Ecto neural progenitor cell (in vitro differentiated cells): Measurements from ENCODE around the gene CSNK1G1.
"Not testable (repeated sequence)": the region's sequence is repeated elsewhere in the genome, so short reads cannot be mapped to it uniquely, and the experiment has no call there.

ENCODE experiments used
- DNase-seq: peaks from one replicate; pipeline ENCODE4 v3.0.0-alpha.2; 2018; ENCODE audit warnings: low spot score

Gene CSNK1G1

DNA sequence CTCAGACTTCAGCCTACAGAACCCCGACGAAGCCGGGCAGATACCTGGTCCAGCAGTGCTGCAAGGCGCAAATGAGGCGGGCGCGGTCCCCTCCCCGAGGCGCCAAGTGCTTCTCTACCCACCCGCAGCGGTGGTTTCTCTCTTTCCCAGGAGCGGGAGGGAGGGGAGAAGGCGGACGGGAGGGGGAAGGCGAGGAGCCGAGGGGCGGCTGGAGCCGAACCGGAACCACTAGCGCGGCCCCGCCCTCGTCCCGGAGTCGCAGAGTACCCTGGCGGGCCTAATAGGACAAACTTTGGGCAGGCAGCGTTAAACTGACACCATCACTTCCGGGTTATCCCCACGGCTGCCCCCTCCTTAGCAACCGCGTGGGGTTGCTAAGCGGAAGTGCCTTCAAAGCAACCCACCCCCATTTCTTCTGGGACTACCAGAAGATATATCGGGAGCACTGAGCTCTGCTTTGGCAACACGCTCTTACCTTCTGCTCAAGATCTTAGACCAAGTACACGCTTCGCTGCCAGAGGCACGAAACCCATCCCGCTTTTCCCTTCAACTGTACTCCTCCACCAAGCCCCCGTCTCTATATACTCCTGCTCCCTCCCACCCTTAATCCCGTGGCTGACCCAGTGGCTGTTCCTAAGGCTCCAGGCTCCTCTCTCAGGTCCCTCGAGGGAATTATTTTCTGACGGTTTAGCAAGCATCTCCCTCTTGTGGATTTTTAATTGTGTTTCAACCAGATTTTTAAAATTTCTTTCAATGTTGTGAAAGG is at the start of gene CSNK1G1:
TSS of gene CSNK1G1 (minus strand) at position 230 of the 766 bp plus-strand sequence. CDS start 55,674 bp downstream, outside the sequence.
- peak; percentile 96 for DNase-seq

DNA sequence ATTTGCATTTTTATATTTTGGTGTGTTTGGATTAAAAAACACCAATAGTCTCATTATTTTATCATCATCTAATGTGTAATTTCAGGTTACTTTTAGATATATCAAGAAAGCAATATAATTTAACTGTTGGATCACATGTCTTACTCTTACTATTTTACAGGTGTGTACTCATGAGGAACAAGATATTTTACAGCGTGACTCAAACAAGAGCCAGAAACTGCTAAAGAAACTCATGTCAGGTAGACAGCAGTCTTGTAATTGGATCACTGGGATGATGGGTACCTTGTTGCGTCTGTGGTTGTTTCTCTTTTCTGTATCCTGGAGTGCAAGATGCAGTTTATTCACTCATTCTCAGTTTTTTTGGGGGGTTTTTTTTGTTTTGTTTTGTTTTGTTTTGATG is 44.6 kb upstream of the CSNK1G1 start:
- DNase-seq = no peak

DNA sequence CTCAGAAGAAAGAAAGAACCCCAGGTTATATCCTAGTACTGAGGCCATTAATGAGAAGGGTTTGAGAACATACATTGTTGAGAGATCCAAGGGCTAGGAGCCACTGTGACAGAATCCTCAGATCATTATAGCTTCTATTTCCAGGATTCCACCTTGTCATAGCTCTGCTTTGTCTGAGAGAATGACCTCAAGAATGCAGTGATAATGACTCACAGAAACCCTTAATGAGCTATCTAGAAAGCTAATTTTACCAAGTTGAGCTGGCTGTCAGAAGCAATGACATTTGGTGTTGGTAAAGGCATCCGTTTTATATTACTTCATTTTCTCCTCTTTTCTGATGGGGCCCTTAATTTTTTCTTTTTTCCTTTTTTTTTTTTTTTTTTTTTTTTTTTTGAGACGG is 42.6 kb upstream of the CSNK1G1 start:
- no peak for DNase-seq

DNA sequence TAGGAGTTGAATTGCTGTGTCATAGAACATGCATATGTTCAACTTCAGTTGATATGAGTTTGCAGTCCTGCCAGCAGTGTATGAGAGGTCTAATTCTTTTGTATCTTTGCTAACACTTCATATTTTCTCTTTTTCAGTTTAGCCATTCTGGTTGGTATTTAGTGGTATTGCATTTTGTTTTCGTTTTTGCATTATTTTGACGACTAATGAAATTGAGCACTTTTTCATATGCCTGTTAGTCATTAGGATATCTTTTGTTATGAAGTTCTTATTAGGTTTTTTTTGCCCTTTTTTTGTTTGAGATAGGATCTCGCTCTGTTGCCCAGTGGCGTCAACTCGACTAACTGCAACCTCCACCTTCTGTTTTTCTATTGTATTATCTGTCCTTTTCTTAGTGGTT is 40.8 kb upstream of the CSNK1G1 start:
- no peak for DNase-seq

DNA sequence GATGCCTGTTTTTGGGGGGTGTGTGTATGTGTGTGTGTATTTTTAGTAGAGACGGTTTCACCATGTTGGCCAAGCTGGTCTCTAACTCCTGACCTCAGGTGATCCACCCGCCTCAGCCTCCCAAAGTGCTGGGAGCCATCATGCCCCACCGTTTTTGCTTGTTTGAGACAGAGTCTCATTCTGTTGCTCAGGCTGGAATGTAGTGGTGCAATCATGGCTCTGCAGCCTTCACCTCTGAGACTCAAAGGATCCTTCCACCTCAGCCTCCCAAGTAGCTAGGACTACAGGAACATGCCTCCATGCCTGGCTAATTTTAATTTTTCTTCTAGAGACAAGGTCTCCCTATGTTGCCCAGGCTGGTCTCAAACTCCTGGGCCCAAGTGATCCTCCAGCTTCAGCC is 36.5 kb upstream of the CSNK1G1 start:
- DNase-seq = not testable (repeated sequence)

DNA sequence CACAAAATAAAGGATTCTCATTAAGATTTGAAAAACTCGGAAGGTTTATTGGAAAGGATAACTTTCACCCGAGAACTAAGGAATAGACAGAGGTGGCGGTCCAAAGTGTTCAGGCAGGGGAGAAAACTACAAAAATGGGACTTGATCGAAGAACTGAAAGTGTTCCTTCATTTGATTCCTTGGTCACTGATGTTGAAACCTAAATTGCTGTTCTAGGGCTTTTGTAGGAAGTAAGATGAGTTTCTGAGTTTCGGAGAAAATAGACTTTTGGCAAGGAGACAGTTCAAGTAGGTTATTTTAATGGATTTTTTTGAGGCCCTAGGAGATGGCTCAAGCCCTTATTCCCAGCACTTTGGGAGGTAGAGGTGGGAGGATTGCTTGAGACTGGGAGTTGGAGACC is 33.1 kb upstream of the CSNK1G1 start:
- no peak for DNase-seq

DNA sequence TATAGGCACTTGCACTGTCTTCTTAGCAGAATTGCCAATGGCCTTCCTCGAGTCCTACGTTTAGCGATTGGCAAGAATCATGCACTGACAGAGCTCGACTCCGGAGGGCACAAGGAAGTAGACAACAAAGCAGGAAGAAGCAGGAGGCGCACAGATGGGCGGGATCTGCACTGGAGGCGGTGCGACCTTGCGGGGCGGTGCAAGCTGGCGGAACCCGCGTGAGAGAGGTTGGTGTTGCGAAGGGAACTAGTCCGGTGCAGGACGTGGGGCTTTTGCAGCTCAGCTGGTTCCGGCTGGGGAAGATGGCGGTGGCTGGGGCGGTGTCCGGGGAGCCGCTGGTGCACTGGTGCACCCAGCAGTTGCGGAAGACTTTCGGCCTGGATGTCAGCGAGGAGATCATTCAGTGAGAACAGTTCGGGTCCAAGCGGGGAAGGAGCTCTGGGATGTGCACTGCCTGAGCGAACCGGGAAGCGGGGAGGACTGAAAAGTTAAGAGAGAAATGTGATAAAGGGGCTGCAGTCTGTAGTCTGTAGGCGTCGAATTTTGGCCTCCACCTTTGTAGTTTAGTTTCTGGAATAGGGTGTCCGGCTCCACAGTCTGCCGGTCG is 31.7 kb upstream of the CSNK1G1 start, which contains the start of gene TRIP4:
TSS of gene TRIP4 (plus strand) at position 275 of the 607 bp plus-strand sequence. CDS start at position 303, 28 bp downstream.
- peak; percentile 95 for DNase-seq

DNA sequence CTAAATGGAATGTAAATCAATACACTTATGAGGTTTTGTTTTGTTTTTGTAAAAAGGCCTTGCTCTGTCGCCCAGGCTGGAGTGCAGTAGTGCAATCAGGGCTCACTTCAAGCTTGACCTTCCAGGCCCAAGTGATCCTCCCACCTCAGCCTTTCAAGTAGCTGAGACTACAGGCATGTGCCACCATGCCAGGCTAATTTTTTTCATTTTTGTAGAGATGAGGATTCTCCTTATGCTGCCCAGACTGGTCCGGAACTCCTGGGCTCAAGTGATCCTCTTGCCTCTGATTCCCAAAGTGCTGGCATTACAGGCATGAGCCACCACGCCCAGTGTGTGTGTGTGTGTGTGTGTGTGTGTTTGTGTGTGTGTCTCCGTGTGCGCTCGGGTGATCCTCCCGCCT is 30.3 kb upstream of the CSNK1G1 start:
- DNase-seq = no peak

DNA sequence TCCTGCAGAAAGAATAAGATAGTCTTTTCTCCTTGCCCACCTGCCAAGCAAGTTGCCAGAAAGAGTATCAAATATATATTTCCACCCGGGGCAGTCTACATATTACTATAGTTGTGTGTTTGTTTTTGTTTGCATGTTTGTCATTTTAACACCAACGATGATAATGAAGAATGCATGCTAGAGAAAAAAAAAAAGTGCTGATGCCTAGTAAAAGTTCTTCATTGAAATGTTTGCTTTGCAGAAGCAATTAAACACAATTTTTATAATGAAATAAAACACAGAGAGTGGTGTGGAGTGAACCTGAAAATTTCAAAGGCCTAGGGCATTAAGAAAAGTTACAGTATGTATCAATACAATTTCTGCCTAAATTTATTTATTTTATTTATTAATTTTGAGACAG is 27.8 kb upstream of the CSNK1G1 start:
- no peak for DNase-seq

DNA sequence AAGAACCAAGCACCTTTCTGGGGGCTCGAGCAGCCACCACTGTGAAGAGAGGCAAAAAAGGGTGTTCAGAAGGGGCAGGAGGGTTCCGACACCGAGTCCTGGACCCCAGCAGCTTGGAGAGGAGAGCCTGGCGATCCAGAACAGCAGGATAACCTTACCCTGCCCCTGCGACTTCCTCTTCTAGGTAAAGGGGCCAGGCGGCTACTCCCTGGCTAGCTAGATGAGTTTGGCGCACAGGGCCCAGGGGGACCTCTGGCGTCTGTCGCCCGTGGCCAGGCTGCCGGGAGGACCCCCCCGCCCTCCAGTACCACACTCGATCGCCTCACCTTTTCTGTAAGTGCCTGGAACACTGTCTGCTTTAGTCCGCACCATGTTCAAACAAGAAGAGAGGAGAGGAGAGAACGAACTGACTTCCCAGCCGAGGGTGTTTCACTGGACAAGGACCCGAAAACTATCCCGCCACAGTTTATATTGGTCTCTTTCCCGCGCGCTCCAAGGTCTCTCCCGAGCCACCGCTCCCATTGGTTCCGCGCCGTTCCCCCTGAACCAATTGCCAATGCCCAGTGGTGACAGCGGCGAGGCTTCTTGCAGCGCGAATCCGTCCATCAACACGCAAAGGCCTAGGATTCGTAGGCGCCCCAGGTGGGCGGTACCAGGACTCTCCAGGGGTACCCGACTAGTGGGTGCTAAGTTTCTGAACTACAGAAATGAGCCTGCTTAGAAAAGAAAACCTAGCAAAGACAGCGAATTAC is 25.2 kb upstream of the CSNK1G1 start, which contains the start of gene PCLAF:
TSS of gene PCLAF (minus strand) at position 442 of the 752 bp plus-strand sequence. CDS start at position 372, 70 bp downstream.
- peak; percentile 96 for DNase-seq

DNA sequence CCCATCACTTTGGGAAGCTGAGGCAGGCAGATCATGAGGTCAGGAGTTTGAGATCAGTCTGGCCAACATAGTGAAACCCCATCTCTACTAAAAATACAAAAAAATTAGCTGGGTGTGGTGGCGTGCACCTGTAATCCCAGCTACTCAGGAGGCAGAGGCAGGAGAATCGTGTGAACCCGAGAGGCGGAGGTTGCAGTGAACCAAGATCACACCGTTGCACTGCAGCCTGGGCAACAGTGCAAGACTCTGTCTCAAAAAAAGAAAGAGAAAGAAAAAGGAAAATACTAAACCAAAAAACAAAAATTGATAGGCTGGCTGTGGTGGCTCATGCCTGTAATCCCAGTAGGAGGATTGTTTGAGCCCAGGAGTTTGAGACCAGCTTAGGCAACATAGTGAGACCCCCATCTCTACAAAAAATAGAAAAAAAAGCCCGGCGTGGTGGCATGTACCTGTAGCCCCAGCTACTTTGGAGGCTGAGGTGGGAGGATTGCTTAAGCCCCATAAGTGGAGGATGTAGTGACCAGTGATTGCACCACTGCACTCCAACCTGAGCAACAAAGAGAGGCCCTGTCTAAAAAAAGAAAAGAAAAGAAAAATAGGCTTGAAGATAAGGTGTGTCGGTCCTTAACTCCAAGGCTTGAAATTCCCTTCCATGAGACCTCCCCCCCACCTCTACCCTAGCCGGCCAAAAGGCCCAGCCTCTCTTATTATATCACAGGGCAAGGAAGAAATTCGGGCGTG is 24.3 kb upstream of the CSNK1G1 start:
- DNase-seq = not testable (repeated sequence)

DNA sequence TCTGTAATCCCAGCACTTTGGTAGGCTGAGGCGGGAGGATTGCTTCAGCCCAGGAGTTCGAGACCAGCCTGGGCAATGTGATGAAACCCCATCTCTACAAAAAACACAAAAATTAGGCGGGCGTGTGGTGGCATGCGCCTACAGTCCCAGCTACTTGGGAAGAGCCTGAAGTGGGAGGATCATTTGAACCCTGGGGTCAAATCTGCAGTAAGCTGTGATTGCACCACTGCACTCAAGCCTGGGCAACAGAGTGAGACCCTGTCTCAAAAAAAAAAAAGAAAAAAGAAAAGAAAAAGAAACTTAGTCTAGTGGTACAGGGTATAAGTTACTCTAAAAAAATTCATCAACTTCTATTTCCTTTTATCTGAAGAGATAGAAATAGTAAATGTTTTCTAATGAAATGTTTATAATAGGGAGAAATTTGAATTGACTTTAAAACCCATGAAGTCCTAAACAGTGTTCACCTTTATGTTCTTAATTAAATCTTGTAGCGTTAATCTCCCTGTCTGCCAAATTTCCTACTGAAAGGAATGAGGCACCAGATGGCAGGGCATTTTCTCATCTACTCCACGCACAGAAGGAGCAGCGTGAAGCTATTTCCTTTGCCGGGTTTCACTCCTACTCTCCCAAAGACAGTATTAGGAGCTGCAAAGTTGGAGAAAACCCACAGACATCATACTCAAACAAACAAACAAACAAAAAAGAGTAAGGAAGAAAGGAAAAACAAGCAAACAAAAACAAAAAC is 23.4 kb upstream of the CSNK1G1 start:
- no peak for DNase-seq

DNA sequence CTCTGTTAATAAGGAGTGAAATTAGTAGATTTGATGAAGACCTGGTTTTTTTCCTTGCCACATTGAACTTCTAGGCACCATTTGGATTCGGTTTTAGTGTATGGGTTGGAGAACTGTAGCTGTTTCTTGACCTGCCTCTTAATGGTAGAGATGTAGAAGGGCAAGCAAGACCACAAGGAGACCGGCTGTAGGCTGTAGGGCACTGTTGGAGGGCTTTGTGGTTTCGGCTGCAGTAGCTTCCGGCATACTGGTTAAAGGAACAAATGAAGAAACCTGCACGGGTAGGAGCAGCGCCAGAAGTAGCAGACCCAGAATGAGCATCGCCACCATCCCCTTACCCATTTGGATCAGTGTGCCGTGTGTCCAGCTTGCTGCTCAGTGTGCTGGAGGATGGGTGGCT is 17.4 kb upstream of the CSNK1G1 start:
- DNase-seq = no peak

DNA sequence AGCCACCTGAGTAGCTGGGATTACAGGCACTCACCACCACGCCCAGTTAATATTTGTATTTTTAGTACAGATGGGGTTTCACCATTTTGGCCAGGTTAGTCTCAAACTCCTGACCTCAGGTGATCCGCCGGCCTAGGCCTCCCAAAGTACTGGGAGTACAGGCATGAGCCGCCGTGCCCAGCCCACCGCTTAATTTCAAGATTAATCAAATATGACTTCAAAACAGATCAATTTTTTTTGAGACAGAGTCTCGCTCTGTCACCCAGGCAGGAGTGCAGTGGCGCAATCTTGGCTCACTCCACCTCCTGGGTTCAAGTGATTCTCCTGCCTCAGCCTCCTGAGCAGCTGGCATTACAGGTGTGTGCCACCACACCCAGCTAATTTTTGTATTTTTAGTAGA is 15.4 kb upstream of the CSNK1G1 start:
- not testable (repeated sequence) for DNase-seq

DNA sequence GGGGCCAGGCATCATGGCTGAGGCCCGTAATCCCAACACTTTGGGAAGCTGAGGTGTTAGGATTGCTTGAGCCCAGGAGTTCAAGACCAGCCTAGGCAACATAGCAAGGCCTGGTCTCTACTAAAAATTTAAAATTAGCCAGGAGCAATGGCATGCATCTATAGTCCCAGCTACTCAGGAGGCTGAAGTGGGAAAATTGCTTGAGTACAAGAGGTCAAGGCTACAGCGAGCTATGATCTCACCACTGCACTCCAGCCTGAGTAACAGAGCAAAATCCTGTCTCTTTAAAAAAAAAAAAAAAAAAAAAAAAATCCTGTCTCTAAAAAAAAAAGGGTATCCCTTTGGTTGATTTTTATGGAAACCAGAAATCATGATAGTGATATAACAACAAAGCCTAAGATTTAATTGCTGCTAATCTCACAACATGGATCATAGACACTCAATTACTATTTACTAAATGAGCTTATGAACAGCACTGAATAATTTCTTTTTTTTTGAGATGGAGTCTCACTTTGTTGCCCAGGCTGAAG is 13.2 kb upstream of the CSNK1G1 start:
- no peak for DNase-seq

DNA sequence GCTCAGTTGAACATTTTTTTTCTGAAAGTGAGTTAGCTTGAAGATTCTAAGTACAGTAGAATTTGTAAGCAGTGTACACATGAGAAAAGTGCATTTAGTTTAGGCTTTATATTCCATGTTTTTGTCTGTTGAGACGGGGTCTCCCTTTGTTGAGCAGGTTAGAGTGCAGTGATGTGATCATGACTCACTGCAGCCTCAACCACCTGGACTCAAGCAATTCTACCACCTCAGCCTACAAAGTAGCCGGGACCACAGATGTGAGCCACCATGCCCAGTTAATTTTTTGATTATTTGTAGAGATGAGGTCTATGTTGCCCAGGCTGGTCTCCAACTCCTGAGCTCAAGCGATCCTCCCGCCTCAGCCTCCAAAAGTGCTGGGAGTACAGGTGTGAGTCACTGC is 5.3 kb upstream of the CSNK1G1 start:
- no peak for DNase-seq

DNA sequence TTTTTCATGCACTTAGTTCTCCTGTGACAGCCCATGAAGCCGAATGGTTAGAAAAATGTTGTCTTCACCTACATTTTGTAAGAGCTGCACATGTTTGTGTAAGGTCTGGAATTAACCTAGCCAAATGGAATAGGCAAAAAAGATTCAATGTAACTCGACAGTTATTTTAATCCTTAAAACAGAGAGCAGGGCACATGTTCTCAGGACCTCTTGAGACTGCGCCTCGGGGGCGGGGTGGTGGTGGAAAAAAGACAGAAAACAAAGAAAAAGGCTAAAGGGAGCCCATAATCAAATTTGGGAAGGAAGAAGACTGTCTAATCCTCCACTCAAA is 702 bp upstream of the CSNK1G1 start:
- DNase-seq = no peak

DNA sequence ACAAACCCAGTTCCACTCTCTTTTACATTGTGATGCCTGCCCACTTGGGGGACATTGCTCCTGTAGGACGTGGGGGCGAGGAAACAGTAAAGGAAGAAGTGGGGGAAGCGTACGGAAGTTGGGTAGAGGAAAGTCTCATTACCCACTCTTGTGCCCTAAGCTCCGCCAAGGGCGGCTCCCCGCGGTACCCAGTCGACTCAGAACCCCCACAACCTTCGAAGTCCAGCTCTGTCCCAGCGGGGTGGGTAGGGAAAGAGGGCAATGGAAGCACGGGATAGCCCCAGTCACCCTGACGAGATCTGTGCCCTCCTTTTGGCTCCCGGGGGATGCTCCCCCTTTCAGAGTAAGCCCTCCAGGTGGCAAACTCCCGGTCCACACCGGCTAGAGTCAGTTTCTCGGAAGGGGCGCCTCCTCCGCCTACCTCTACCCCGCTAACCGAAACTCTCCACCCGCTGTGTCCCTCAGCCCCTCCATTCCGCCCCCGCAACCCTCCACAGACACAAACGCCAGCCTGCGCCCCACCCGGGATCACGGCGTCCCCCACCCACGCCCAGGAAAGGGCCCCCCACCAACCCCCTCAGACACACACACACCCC is 527 bp downstream of the CSNK1G1 start:
- no peak for DNase-seq

DNA sequence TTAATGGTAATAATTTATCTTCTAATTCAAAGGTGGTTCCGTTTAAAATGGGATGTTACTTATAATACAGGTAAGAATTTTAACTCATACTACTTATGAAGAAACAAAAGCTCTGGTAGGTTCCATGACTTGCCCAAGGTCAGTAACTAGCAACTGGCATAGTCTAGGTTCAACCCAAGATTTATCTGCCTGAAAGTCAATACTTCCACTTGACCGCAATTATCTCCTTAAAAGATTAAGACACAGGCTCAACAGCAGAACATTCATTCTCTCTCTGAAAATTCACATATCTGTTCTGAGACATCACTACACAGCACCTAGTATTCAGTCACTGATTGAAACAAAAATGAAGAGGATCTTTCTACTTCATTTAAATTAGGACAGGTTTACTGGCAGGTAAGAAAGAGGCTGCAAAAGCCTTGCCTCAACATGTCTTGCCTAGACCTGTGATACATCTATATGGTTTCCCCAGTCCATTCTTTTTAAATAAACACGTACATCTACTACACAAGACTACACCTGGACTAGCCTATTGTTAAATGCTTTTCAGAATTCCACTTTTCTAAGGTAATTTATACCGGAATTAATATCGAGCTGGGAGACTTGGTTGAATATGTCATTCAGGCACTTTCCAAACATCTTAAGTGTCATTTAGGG is 1.2 kb downstream of the CSNK1G1 start:
- DNase-seq = no peak

DNA sequence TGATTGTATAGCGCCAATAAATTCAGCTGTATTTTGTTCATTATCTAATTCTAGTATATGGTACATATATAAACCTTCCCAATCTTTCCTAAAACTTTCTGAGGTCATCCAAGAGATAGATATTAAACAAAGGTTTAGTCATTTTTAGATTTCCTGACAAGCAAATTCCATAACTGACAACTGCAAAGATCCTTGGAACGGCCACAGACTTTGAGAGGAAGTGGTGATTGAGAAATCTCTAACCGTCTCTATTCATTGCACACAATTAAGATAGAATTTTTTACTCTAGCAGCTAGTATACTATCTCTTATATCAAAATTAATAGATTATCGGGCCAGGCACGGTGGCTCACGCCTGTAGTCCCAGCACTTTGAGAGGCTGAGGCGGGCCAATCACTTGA is 4.7 kb downstream of the CSNK1G1 start:
- no peak for DNase-seq
